OCI-LY1 (cell line): ENCODE results near the gene SYT1.

Experiments
- H2AFZ ChIP-seq: fragments of 200-600 bp; sonication (generic), shearing (Covaris generic); 2 replicates; pipeline ENCODE4 v1.6.0; 2014; ENCODE audit warnings: antibody characterized with exemption, mild to moderate bottlenecking, low read length
- H3F3A ChIP-seq: fragments of 200-600 bp; sonication (generic), shearing (Covaris generic); 2 replicates; pipeline ENCODE4 v1.6.0; 2014; ENCODE audit warnings: mild to moderate bottlenecking, antibody characterized with exemption, low read length, moderate library complexity; ENCODE audit not compliant: insufficient read depth
- H3K27ac ChIP-seq: fragments of 200-600 bp; sonication (generic); 2 replicates; pipeline ENCODE4 v1.5.1; 2014; ENCODE audit warnings: low read length, mixed run types, mild to moderate bottlenecking, low read depth; ENCODE audit not compliant: poor library complexity, severe bottlenecking
- H3K27me3 ChIP-seq: fragments of 200-600 bp; sonication (generic); 2 replicates; pipeline ENCODE4 v1.6.0; 2014; ENCODE audit warnings: antibody characterized with exemption, mild to moderate bottlenecking, low read length, moderate library complexity; ENCODE audit not compliant: insufficient read depth
- H3K36me3 ChIP-seq: fragments of 200-600 bp; sonication (generic); 2 replicates; pipeline ENCODE4 v1.6.1; 2014; ENCODE audit warnings: mild to moderate bottlenecking, antibody characterized with exemption, low read length, moderate library complexity, mixed read lengths; ENCODE audit not compliant: insufficient read depth
- H3K4me1 ChIP-seq: fragments of 200-600 bp; sonication (generic); 2 replicates; pipeline ENCODE4 v1.5.1; 2014; ENCODE audit warnings: mild to moderate bottlenecking, low read length, moderate library complexity; ENCODE audit not compliant: insufficient read depth, severe bottlenecking
- H3K4me2 ChIP-seq: fragments of 200-600 bp; sonication (generic), shearing (Covaris generic); 2 replicates; pipeline ENCODE4 v1.6.1; 2014; ENCODE audit warnings: low read length
- H3K4me3 ChIP-seq: fragments of 200-600 bp; sonication (generic); 2 replicates; pipeline ENCODE4 v1.5.1; 2014; ENCODE audit warnings: low read length, low read depth, mild to moderate bottlenecking, mixed read lengths; ENCODE audit not compliant: poor library complexity, severe bottlenecking
- H3K79me2 ChIP-seq: fragments of 200-600 bp; shearing (Covaris generic); 2 replicates; pipeline ENCODE4 v1.6.1; 2016; ENCODE audit warnings: mixed run types, low read length, mixed read lengths; ENCODE audit not compliant: insufficient read depth
- H3K9ac ChIP-seq: fragments of 200-600 bp; sonication (generic), shearing (Covaris generic); 2 replicates; pipeline ENCODE4 v1.6.1; 2014; ENCODE audit warnings: mild to moderate bottlenecking, low read length, mixed read lengths
- H3K9me2 ChIP-seq: fragments of 200-600 bp; sonication (generic), shearing (Covaris generic); 2 replicates; pipeline ENCODE4 v1.6.1; 2014; ENCODE audit warnings: low read depth, mild to moderate bottlenecking, low read length, mixed read lengths
- H3K9me3 ChIP-seq: fragments of 200-600 bp; shearing (Covaris generic); 2 replicates; pipeline ENCODE4 v1.6.1; 2014; ENCODE audit warnings: low read length, mixed read lengths
- H4K20me1 ChIP-seq: fragments of 200-600 bp; sonication (generic), shearing (Covaris generic); 2 replicates; pipeline ENCODE4 v1.6.0; 2016; ENCODE audit warnings: mild to moderate bottlenecking, low read length; ENCODE audit not compliant: insufficient read depth
- EZH2 ChIP-seq: fragments of 200-600 bp; sonication (generic), shearing (Covaris generic); IDR thresholded peaks from 2 replicates; pipeline ENCODE4 v1.8.0; 2017; ENCODE audit warnings: borderline replicate concordance, mixed run types, mild to moderate bottlenecking, antibody characterized with exemption, low read length, moderate library complexity, mixed read lengths
- TF ChIP-seq, protein P1 (sequence below): fragments of 200-600 bp; sonication (generic), shearing (Covaris generic); IDR thresholded peaks from 2 replicates; pipeline ENCODE4 v1.5.1; 2017; ENCODE audit warnings: mild to moderate bottlenecking, antibody characterized with exemption, low read length, moderate library complexity, mixed read lengths

Gene SYT1

DNA sequence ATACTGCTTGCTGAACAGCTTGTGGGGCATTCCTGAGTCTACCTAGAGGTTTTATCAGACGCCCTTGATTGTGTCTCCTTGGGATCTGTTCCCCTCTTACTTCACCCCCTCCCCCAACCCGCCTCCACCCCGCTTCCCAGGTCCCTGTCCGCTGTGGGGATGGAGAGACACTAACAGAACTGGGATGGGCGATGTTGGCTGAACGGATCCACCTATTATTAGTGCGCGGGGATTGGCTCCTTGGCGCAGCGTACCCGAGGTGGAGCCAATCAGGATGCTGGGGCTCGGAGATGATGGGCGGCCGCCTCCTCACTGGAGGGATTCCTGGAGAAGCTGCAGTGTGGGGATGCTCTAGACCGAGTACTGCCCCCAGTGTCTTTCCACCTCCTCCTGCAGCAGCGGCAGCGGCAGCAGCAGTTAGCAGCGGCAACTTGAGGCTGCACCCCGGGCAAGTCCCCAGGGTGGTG is at the start of gene SYT1:
Gene SYT1, plus strand, starts transcription at position 372 of the 467 bp plus-strand sequence.
- H3K4me2 ChIP-seq = no peak within 1 kb of the TSS
- H3K9ac ChIP-seq = no peak within 1 kb of the TSS

DNA sequence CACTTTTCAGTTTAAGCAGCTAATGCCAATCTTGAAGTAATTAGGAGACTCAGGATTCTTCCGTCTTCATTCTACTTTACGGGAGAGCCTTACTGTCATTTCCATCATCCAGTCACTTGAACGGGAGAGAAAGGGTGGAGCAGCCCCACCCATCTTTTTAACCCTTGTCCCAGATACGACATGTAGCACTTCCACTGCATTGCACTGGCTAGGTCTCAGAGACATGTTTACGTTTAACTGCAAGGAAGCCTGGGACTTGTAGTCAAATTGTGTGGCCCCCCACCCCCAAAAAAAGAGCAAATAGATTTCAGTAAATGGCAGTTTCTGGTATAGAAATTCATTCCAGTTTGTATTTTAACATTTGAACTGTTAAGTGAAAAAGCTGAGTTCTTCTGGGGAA is 46.1 kb upstream of the SYT1 start:
- Histone ChIP-seq H3K9me2 (no peaks in the 10 kb centered on the region), H3K36me3 (no peaks in the 10 kb centered on the region), H3K27me3 (no peaks in the 10 kb centered on the region), H2AFZ (no peak overlapping the region), H4K20me1 (no peaks in the 10 kb centered on the region), H3K4me1 (no peaks in the 10 kb centered on the region), H3K27ac (no peak overlapping the region), H3K4me3 (no peak overlapping the region), H3K79me2 (no peaks in the 10 kb centered on the region), H3K9me3 (no peaks in the 10 kb centered on the region), H3K9ac (no peak overlapping the region), H3F3A (no peaks in the 10 kb centered on the region), H3K4me2 (no peak overlapping the region)
- TF ChIP-seq EZH2 = no peak
- TF ChIP-seq, protein P1, sequence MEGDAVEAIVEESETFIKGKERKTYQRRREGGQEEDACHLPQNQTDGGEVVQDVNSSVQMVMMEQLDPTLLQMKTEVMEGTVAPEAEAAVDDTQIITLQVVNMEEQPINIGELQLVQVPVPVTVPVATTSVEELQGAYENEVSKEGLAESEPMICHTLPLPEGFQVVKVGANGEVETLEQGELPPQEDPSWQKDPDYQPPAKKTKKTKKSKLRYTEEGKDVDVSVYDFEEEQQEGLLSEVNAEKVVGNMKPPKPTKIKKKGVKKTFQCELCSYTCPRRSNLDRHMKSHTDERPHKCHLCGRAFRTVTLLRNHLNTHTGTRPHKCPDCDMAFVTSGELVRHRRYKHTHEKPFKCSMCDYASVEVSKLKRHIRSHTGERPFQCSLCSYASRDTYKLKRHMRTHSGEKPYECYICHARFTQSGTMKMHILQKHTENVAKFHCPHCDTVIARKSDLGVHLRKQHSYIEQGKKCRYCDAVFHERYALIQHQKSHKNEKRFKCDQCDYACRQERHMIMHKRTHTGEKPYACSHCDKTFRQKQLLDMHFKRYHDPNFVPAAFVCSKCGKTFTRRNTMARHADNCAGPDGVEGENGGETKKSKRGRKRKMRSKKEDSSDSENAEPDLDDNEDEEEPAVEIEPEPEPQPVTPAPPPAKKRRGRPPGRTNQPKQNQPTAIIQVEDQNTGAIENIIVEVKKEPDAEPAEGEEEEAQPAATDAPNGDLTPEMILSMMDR = no peak

More for the DNA sequence above, at the start of gene SYT1:
- no peaks in the 10 kb centered on the region for H3K36me3 ChIP-seq
- TF ChIP-seq, protein P1 = no peak
- TF ChIP-seq EZH2 = no peak
- no peak within 1 kb of the TSS for H3K4me3 ChIP-seq
- H3K4me1 ChIP-seq = no peaks in the 10 kb centered on the region
- no peaks in the 10 kb centered on the region for H3K27me3 ChIP-seq
- no peaks in the 10 kb centered on the region for H3K9me3 ChIP-seq
- no peaks in the 10 kb centered on the region for H4K20me1 ChIP-seq
- H3F3A ChIP-seq = no peaks in the 10 kb centered on the region
- H3K79me2 ChIP-seq = no peaks in the 10 kb centered on the region
- no peaks in the 10 kb centered on the region for H3K9me2 ChIP-seq
- H3K27ac ChIP-seq = no peak within 1 kb of the TSS
- H2AFZ ChIP-seq = no peak within 1 kb of the TSS

DNA sequence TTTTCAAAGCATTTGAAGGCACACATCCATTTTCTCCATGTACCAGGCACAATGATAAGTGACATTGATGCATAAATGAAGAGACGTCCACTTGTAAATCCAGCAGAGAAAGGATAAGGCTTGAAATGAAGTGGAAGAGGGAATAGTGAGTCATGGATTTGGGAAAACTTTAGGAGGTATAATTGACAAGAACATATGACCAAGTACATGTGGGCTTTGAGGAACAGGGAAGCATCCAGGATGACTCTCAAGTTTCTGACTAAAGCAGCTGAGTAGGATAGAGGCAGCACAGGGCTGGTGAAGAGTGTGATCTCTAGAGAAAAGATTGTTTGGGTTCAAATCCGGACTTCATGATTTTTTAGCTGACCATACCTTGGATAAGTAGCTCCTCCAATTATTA is 43.6 kb upstream of the SYT1 start:
- no peaks in the 10 kb centered on the region for H3K9me2 ChIP-seq
- H3K4me3 ChIP-seq = no peak overlapping the region
- no peak overlapping the region for H3K9ac ChIP-seq
- no peaks in the 10 kb centered on the region for H3K9me3 ChIP-seq
- no peak overlapping the region for H3K27ac ChIP-seq
- H3K79me2 ChIP-seq = no peaks in the 10 kb centered on the region
- no peaks in the 10 kb centered on the region for H3K27me3 ChIP-seq
- no peaks in the 10 kb centered on the region for H3F3A ChIP-seq
- no peaks in the 10 kb centered on the region for H3K36me3 ChIP-seq
- no peaks in the 10 kb centered on the region for H3K4me1 ChIP-seq
- no peak overlapping the region for H2AFZ ChIP-seq
- no peak overlapping the region for H3K4me2 ChIP-seq
- TF ChIP-seq EZH2 = no peak
- TF ChIP-seq, protein P1 = no peak
- H4K20me1 ChIP-seq = no peaks in the 10 kb centered on the region
